ENCODE measurements around the gene SRRD. TPM values are rescaled to one million over a fixed set of nuclear protein-coding genes. Genes with fewer than 3 reads are reported as not detected.

SRRD gene
- total RNA-seq, 3 donors from 2014 or later = 8.8 to 17.4 (median 15.0) TPM

- Histone ChIP-seq H3K36me3 (no peaks in the 10 kb centered on the region), H3K9me3 (no peaks in the 10 kb centered on the region), H3K27ac (peak overlapping the region; percentile 97 to 98), H3K27me3 (no peaks in the 10 kb centered on the region), H3K4me1 (peaks cover 13 to 14% of the 10 kb centered on the region in 2 donors), H3K4me3 (peak overlapping the region; percentile 84 to 96 (median 87))
- intact Hi-C loops (cut with DNase I; ENCODE audit: low total_unique reads) = no loop called here
- no peak for TF ChIP-seq POLR2AphosphoS5 (IDR thresholded peaks at IDR 0.05)
- no peak for DNase-seq (ENCODE audit: low spot score in 2 of 2)
Observed at GRCh38 chr22:26483043-26483438, 636 bp upstream of the SRRD start.

- intact Hi-C loops (cut with DNase I; ENCODE audit: low total_unique reads) = no loop called here
- H3K27me3 ChIP-seq = no peaks in the 10 kb centered on the region
- no peaks in the 10 kb centered on the region for H3K36me3 ChIP-seq
- H3K4me1 ChIP-seq = peaks cover 11 to 14% of the 10 kb centered on the region in 2 donors
- no peak for TF ChIP-seq POLR2AphosphoS5 (IDR thresholded peaks at IDR 0.05)
- H3K4me3 ChIP-seq = peak overlapping the region; percentile 84 to 96 (median 87)
- DNase-seq (ENCODE audit: low spot score in 2 of 2) = no peak
- H3K27ac ChIP-seq = peak overlapping the region; percentile 97 to 98
- H3K9me3 ChIP-seq = no peaks in the 10 kb centered on the region
Observed at GRCh38 chr22:26484360-26484706, 656 bp downstream of the SRRD start.

- Histone ChIP-seq H3K36me3 (no peaks in the 10 kb centered on the region), H3K9me3 (no peaks in the 10 kb centered on the region), H3K4me1 (peaks cover 6 to 14% of the 10 kb centered on the region in 2 donors), H3K27me3 (no peaks in the 10 kb centered on the region), H3K27ac (peak overlapping the region; percentile 21 to 98), H3K4me3 (peak overlapping the region in 1 of 3 donors; percentile 84)
- intact Hi-C loops (cut with DNase I; ENCODE audit: low total_unique reads) = no loop called here
- TF ChIP-seq POLR2A (IDR thresholded peaks at IDR 0.05) (no peak), POLR2AphosphoS5 (IDR thresholded peaks at IDR 0.05) (no peak), CTCF (IDR thresholded peaks at IDR 0.05) (no peak)
- DNase-seq (ENCODE audit: low spot score in 2 of 2) = no peak
Observed at GRCh38 chr22:26485013-26485412, 1.3 kb downstream of the SRRD start.

GRCh38 chr22:26485806-26486390, 2.2 kb downstream of the SRRD start:
- Histone ChIP-seq H3K36me3 (no peaks in the 10 kb centered on the region), H3K4me1 (peaks cover 0 to 14% of the 10 kb centered on the region in 2 donors), H3K27me3 (no peaks in the 10 kb centered on the region), H3K4me3 (no peak overlapping the region), H3K27ac (no peak overlapping the region), H3K9me3 (no peaks in the 10 kb centered on the region)
- DNase-seq (ENCODE audit: low spot score in 2 of 2) = no peak
- no peak for TF ChIP-seq CTCF (IDR thresholded peaks at IDR 0.05)
- no peak for TF ChIP-seq POLR2AphosphoS5 (IDR thresholded peaks at IDR 0.05)
- no peak for TF ChIP-seq POLR2A (IDR thresholded peaks at IDR 0.05)
- intact Hi-C loops (cut with DNase I; ENCODE audit: low total_unique reads) = no loop called here

- peaks cover 0 to 14% of the 10 kb centered on the region in 2 donors for H3K4me1 ChIP-seq
- H3K9me3 ChIP-seq = no peaks in the 10 kb centered on the region
- no peak for TF ChIP-seq CTCF (IDR thresholded peaks at IDR 0.05)
- no peak for TF ChIP-seq POLR2A (IDR thresholded peaks at IDR 0.05)
- TF ChIP-seq POLR2AphosphoS5 (IDR thresholded peaks at IDR 0.05) = no peak
- no peak overlapping the region for H3K4me3 ChIP-seq
- intact Hi-C loops (cut with DNase I; ENCODE audit: low total_unique reads) = no loop called here
- no peak overlapping the region for H3K27ac ChIP-seq
- H3K27me3 ChIP-seq = no peaks in the 10 kb centered on the region
- no peaks in the 10 kb centered on the region for H3K36me3 ChIP-seq
- DNase-seq (ENCODE audit: low spot score in 2 of 2) = no peak
Observed at GRCh38 chr22:26486394-26486793, 2.7 kb downstream of the SRRD start.

GRCh38 chr22:26487996-26488395, 4.3 kb downstream of the SRRD start:
- Histone ChIP-seq H3K27ac (no peak overlapping the region), H3K4me3 (no peak overlapping the region), H3K9me3 (no peaks in the 10 kb centered on the region), H3K27me3 (no peaks in the 10 kb centered on the region), H3K4me1 (peaks cover 0 to 11% of the 10 kb centered on the region in 2 donors), H3K36me3 (peaks cover 5% of the 10 kb centered on the region)
- DNase-seq (ENCODE audit: low spot score in 2 of 2) = no peak
- intact Hi-C loops (cut with DNase I; ENCODE audit: low total_unique reads) = no loop called here
- no peak for TF ChIP-seq POLR2AphosphoS5 (IDR thresholded peaks at IDR 0.05)
- TF ChIP-seq POLR2A (IDR thresholded peaks at IDR 0.05) = no peak
- TF ChIP-seq CTCF (IDR thresholded peaks at IDR 0.05) = no peak

All from breast epithelium (tissue), 4 donors.